CD1c-positive myeloid dendritic cell (primary cell): ENCODE data around the gene STAG1.

Experiments
- DNase-seq: peaks from one replicate; pipeline ENCODE4 v3.0.0-alpha.2; 2016; ENCODE audit errors: extremely low spot score

STAG1 gene

GRCh38 chr3:136327671-136328070, 424.5 kb downstream of the STAG1 start:
- no peak for DNase-seq

GRCh38 chr3:136326316-136326715, 425.9 kb downstream of the STAG1 start:
- no peak for DNase-seq

- no peak for DNase-seq
Measured at GRCh38 chr3:136311968-136312367, 440.2 kb downstream of the STAG1 start.

GRCh38 chr3:136311261-136311660, 440.9 kb downstream of the STAG1 start:
- no peak for DNase-seq

GRCh38 chr3:136305879-136306278, 446.3 kb downstream of the STAG1 start:
- DNase-seq: peak; percentile 12

- no peak for DNase-seq
Measured at GRCh38 chr3:136300444-136300843, 451.7 kb downstream of the STAG1 start.

- DNase-seq: no peak
Measured at GRCh38 chr3:136297826-136298225, 454.4 kb downstream of the STAG1 start.

- DNase-seq: no peak
Measured at GRCh38 chr3:136296960-136297359, 455.2 kb downstream of the STAG1 start.

GRCh38 chr3:136294176-136294575, 458.0 kb downstream of the STAG1 start:
- no peak for DNase-seq

- no peak for DNase-seq
Measured at GRCh38 chr3:136293279-136293678, 458.9 kb downstream of the STAG1 start.

- DNase-seq: no peak
Measured at GRCh38 chr3:136292500-136292899, 459.7 kb downstream of the STAG1 start.

GRCh38 chr3:136291302-136291701, 460.9 kb downstream of the STAG1 start:
- peak; percentile 12 for DNase-seq
